ENCODE results near the gene WDR37.
A peak's percentile ranks its signal among the peaks of the same experiment; 100 is the strongest.
"Not testable (repeated sequence)": the region's sequence is repeated elsewhere in the genome, so short reads cannot be mapped to it uniquely, and the experiment has no call there.

Gene WDR37, protein sequence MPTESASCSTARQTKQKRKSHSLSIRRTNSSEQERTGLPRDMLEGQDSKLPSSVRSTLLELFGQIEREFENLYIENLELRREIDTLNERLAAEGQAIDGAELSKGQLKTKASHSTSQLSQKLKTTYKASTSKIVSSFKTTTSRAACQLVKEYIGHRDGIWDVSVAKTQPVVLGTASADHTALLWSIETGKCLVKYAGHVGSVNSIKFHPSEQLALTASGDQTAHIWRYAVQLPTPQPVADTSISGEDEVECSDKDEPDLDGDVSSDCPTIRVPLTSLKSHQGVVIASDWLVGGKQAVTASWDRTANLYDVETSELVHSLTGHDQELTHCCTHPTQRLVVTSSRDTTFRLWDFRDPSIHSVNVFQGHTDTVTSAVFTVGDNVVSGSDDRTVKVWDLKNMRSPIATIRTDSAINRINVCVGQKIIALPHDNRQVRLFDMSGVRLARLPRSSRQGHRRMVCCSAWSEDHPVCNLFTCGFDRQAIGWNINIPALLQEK

DNA sequence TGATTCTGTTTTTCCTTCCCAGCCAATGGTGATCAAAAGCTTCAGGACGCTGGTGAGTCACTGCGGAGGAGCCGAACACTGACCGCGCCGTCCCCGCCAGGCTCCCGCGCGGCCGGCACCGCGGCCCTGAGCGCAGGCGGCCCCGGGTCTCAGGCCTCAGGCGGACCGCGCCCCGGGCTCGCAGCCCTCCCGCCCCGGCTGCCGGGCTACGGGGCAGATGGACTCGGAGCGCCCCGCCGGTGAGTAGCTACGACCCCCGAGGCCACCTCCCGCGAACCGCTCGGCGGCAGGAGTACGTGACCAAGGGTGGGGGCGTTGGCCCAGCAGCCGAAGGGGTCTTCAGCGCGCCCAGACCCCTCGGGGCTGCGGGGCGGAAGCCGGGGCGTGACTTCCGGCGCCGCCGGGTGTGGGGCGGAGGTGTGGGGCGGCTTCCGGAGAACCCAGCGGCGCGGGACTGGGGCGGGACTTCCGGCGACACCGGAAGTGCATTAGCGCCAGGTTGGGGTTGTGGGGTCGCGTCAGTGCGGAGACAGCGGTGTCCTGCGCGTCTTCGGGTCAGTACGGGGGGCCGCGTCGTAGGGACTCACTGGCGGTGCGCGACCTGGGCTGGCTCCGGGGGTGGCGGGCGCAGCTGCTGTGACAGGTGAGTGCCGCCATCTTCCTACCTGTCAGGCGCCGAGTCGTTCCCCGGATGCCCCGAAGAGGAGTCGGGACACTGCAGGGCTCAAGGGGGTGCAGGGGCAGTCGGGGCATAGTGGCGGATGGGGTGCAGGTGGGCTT lies at the start of gene WDR37:
TSS of gene WDR37 (plus strand) at position 60 of the 780 bp plus-strand sequence. CDS start 15,771 bp downstream, outside the sequence.
- ATAC-seq: peak; percentile 97
- peak; percentile 94 for DNase-seq

DNA sequence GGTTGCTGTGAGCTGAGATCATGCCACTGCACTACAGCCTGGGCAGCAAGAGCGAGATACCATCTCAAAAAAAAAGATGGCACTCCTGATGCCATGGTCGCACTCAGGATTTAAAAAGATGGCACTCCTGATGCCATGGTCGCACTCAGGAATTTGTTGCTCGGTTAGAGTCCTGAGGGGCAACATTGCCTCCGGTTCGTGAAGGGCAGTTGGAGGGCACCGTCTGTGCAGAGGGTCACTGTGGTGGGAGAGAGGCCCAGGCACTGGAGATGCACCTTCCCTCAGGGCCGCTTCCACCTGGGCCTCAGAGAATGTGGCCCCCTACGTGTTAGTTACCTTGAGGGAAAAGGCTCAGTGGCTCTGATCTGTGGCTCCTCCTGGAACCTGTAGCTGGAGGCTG lies 49.6 kb upstream of the WDR37 start:
- ATAC-seq (no peak), DNase-seq (no peak)

DNA sequence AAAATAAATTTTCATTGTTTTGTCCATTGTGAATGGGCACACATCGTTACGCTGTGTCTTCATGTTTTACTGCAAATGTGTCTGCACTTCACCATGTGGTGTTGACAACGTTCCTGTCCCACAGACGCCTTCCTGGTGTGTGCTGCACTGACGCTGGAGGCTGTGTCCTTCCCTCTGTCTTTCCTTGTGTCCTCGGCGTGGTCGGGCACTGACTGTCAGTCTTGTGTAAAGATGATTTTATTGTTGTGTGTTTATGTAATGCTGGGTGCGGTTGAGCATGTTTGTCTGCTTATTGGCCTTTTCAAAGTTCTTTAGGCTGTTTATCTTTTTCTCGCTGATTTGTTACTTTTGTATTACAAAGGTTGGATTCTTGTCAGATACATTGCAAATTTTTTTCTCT lies 48.6 kb upstream of the WDR37 start:
- no peak for DNase-seq
- ATAC-seq: no peak

DNA sequence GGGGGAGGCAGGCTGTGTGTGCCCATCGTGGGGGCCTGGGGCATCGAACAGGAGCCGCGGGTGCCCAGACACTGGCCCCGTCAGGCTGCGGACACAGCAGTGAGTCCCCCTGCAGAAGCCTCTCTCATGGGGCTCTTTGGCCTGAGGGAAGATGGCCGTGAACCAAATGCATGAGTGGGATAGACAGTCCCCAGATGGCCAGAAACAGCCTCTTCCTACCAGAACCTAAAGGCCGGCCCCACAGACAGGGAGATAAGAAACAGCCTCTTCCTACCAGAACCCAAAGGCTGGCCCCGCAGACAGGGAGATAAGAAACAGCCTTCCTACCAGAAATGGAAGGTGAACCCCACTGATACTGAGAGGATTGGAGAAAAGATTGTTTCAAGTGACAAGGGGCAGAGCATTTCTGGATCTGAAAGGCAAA lies 47.1 kb upstream of the WDR37 start:
- ATAC-seq: no peak
- no peak for DNase-seq

DNA sequence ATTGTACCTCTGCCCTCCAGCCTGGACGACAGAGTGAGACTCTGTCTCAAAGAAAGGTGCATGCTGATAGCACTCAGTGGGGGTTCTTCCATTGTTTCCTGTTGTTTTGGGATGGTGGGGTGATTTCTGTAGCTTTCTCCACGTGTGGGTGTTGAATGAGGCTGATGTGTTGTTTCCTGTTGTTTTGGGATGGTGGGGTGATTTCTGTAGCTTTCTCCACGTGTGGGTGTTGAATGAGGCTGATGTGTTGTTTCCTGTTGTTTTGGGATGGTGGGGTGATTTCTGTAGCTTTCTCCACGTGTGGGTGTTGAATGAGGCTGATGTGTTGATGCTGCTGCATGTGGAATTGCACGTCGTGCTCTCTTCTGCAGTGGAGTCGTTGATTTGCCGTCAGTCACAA lies 46.2 kb upstream of the WDR37 start:
- ATAC-seq: peak; percentile 55
- DNase-seq: not testable (repeated sequence)

DNA sequence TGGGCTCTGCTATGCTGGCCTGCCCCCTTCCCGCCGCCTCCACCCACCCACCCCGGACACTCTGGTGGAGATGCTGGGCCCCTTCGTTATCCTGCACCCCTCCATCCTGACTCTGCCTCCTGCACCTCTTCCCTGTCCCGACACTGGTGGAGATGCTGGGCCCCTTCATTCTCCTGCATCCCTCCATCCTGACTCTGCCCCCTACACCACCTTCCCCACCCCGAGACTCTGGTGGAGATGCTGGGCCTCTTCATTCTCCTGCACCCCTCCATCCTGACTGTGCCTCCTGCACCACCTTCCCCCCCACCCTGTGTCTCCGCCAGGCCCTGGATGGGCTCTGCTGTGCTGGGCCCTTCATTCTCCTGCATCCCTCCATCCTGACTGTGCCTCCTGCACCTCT lies 45.5 kb upstream of the WDR37 start:
- no peak for ATAC-seq
- no peak for DNase-seq

DNA sequence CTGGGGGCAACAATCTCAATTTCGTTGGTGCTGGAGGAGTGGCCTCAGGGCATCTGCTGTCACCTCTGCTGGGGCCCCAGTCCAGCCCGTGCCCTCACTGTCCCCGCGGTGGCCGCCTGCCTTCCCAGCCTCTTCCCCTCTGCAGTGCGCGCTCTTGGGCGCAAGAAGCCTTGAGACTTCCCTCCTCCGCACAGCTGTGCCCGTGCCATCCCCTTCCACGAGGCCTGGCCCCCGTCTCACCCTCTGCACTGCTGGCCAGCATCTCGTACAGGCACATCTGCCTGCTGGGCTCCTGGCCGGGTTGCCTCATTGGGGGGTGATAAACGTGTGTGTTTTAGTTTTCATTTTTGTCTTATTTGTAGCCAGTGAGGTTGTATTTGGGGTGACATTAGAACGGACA lies 44.5 kb upstream of the WDR37 start:
- no peak for ATAC-seq
- DNase-seq: no peak

DNA sequence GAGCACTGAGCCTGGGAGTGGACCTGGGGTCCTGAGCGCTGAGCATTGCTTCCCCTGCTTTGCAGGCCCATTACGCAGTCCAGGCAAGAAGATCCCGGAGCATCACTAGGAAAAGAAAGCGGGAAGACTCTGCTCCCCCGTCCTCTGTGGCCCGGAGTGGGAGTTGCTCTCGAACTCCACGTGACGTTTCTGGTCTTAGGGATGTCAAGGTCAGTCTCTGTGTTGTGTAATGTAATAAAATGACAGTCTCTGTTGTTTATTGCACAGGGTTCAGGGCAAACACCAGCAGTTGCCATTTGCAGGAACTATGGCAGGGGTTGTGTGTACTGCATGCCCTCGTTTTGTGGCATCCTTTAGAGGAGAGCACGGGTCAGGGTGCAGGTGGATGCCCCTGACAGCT lies 40.5 kb upstream of the WDR37 start:
- no peak for DNase-seq
- ATAC-seq: no peak

DNA sequence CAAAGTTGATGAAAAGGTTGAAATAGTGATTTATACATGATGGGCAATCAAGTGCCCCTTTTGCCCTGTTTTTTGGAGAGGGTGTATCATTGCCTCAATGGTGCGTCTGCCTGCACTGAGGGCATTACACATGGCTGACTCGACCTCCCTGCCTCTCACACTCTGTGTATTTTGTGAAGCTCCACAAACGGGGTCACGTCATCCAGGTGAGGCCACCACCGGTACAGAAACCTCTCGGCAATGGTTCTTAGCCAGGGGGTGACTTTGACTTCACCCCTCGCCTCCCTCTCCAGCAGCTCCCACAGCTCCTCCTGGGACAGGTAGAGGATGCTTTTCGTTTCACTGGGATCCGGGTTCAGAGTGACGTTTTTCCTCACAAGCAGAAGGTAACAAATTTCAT lies 36.8 kb upstream of the WDR37 start:
- no peak for ATAC-seq
- DNase-seq: no peak

DNA sequence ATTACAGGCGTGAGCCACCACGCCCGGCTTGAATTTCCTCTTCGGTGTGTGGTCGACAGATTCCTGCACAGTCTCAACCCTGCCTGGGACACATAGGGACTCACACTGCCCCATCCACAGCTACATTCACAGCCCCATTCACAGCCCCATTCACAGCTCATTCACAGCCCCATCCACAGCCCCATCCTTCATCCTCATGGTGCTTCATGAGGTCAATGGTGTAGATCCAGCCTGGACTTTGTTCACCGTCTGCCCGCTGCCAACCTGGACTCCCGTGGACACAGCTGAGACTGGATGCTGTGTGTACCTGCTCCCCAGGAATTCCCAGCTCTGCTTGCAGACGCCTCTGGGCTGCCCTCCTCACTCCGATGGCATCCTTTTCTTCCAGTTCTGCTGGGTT lies 35.7 kb upstream of the WDR37 start:
- DNase-seq (no peak), ATAC-seq (no peak)

DNA sequence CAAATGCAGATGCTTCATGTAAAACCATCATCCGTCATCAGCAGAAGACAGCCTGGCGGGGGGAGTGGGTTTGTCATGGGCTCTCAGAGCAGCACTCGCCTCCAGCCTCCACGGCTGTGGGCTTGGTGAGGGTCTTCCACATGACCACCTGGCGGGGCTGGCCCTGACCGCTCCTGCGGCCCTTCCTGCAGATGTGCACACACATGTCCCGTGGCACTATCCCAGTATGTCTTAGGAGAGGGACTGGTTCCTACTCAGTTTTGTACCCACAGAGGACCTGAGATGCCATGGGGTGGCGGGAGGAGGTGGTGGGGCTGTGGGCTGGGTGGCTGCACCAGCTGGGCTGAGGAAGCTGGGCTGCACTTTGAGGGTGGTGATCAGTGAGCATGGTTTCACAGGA lies 35.2 kb upstream of the WDR37 start:
- DNase-seq: no peak
- no peak for ATAC-seq

DNA sequence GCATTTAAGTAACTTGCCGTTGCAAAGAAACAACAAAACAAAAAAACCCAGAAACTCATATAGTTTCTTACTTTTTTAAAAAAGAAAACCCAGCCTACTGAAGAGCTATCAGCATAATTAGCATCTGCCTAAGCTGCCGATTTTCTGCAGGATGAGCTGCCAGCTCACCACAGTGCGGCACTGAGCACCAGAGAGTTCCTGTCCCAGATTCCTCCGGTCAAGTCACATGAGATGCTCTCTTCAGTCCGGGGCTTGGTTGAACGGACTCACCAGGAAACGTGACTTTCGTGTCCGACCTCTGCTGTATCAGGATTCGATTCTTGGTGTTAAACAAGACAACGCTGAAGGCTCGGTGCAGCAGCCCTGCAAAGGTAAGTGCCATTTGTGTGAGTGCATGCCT lies 33.8 kb upstream of the WDR37 start:
- no peak for ATAC-seq

DNA sequence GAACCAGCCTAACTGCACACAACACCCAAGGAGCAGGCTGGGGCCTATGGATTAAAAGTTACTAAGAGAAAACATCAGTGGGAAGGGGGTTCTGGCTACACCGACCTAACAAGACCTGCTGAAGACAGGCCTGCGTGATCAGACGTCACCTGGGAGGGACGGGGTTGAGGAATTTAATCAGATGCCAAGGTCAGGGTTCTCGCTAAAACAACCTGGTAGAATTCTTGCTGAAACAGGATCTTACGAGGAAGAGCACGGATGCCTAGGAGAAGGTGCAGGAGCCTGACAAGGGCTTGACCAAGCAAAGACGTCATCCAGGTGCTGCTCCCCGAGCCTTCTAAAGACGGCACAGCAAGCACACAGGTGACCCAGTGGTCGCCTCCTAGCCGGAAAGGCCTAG lies 32.1 kb upstream of the WDR37 start:
- DNase-seq (no peak), ATAC-seq (no peak)

More for the DNA sequence above, 33.8 kb upstream of the WDR37 start:
- no peak for DNase-seq

DNA sequence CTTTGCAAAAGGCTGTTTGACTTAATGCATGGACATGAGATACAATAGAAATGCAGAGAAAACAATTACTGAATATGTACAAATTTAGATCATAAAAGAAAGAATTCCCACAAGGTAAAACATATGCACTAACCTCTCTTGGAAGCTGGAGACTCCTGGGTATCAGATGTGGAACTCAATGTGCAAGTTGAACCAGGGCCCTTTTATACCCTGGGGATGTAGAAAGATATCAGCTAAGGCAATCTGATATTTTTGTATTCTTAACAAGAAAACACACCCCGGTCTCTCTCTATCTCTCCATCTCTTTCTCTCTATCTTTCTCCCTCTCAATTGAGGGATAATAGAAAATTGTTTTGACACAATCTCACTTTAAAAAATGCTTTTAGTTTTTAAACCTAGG lies 30.5 kb upstream of the WDR37 start, which contains the start of gene IDI2:
TSS of gene IDI2 (minus strand) at position 177 of the 400 bp plus-strand sequence. CDS start 1,136 bp downstream, outside the sequence.
- ATAC-seq: no peak
- no peak for DNase-seq

DNA sequence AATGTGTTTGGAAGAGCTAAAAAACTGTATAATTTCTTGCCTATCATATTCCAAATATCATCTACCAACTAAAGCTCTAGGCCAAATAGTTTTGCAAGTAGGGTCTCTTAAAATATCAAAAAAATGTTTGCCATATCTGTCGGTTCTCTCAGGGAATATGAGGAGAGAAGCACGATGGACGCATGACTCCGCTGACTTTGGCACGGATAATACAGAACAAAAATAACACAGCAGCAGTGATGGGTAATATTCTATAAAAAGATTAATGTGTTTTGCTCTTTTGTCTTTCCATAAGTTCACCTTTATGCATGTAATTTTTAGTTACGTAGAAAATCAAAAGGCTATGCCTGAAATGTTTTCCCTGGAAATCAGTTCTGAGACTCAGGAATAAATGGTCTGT lies 29.6 kb upstream of the WDR37 start:
- no peak for ATAC-seq
- DNase-seq: no peak

DNA sequence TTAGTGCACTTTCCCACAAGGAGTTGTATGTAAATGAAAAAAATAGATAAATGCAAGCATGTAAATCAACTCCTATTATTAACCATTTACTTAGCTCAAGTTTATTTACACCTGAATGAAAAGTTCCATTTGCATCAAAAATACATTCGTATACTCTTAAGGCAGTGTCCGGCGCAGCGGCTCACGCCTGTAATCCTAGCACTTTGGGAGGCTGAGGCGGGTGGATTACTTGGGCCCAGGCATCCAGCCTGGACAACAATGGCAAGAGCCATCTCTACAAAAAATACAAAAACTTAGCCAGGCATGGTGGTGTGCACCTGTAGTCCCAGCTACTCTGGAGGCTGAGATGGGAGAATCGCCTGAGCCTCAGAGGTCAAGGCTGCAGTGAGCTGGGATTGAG lies 26.3 kb upstream of the WDR37 start:
- DNase-seq: no peak
- ATAC-seq: no peak

DNA sequence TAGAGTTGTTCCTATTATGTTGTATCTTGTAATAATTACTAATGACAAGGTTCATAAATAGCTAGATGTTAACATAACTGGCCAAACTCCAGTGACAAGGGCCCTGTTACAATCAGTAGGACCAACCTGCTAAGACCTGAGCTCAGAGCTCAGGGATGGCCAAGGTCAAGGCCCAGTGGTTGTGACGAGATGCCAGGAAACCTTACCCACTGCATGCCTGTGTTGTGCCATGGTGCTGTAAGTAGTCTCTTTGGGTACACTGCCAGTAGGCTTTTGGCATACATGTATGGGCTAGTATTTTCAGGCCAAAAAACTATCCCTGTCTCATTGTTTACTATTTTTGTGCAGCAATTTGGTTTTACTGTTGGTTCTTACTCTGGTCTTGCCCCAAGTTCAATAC lies 22.6 kb upstream of the WDR37 start:
- DNase-seq: no peak

DNA sequence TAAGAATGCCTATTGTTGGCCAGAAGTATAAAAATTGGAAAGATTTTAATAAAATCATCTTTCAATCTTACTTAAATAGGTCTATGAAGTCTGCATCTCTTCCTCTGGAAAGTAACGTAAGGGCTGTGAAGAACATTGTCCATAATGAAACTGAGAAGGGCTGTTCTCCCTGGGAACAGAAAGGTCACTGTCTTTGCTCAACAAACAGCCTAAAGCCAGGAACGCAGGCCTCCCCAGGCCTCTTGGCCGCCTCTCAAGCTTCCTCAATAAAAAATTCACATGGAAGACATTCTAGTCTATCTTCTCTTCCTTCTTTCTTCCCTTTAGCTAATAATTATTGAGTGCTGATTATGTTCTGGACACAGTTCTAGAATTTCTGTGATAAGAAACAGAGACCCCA lies 21.4 kb upstream of the WDR37 start:
- no peak for DNase-seq
- ATAC-seq: no peak

More for the DNA sequence above, 22.6 kb upstream of the WDR37 start:
- no peak for ATAC-seq

DNA sequence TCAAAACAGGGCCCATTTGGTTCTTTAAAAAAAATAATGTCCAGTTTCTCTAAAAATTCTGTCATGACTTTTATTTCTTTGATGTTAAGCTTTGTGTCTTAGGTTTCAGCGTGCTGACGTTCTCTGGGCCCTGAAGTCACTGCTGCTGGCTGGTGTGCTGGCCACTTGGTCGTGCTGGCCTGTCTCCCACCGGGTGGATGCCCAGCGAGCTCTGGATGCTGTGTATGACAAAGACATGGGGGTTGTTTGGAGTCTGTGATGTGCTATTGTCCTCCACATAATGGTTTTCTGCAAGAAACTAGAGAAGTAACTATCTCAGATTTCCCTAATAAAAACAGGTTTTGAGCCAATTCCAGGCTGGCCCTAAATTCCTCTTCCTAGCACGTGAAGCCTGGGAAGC lies 21.0 kb upstream of the WDR37 start:
- DNase-seq: no peak
- no peak for ATAC-seq

DNA sequence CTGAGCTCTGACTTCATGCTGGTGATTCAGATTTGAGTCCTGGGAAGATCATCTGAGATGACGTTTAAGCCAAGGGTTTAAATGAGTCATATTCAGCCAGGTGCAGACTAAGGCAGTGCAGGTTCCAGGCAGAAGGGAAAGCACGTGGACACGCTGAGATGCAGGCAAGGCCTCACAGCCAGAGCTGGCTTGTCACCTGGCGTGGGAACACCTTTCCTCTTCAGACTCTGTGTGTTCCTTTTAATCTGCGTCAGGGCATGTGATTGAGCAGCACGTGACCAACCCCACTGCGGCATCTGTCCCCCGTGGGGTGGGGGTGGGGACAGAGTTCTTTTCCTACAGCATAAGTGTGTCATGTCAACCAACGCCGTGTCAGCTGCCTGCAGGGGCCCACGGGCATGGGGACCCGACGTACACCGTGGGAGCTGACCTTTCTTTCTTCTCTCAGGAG lies 19.8 kb upstream of the WDR37 start:
- DNase-seq (no peak), ATAC-seq (peak; percentile 63)

DNA sequence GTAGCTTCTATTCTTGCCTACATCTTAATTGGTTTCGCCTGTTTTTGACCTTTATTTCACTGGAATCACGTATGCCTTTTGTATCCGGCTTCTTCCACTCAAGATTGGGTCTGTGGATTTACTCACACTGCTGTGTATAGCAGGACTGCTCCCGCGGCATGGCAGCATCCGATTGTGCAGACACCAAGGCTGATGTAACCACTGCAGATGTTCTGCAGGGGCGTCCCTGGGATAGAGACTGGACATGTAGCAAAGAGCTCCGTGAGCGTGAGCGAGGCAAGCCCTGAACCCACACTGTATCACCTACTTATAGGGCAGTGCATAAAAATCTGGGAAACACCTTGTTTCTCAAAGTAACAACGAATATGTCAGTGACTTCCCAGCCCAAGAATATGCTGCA lies 19.1 kb upstream of the WDR37 start:
- ATAC-seq (no peak), DNase-seq (no peak)

DNA sequence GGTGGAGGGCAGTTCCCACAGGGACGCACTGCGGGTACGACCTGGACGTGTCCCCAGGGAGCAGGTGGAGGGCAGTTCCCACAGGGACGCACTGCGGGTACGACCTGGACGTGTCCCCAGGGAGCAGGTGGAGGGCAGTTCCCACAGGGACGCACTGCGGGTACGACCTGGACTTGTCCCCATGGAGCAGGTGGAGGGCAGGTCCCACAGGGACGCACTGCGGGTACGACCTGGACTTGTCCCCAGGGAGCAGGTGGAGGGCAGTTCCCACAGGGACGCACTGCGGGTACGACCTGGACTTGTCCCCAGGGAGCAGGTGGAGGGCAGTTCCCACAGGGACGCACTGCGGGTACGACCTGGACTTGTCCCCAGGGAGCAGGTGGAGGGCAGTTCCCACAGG lies 17.4 kb upstream of the WDR37 start:
- not testable (repeated sequence) for ATAC-seq, DNase-seq

DNA sequence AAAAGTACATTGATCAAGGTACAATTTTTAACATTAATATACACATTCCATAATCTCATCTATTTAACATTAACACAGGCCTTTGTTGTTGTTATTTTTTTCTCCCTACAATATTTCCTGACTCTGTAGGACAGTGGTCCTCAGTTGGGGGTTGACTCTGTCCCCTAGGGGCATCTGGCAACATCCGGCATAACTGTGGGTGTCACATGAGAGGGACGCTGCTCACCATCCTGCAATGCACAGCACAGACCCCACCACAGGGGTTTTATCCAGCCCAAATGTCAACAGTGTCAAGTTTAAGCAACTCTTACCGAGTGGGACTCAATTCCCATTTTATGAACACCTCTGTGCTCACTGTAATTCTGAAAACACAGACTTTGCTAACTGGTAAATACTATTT lies 16.1 kb upstream of the WDR37 start:
- no peak for DNase-seq
- ATAC-seq: no peak
